Activated naive CD4-positive, alpha-beta T cell treated with anti-CD3 and anti-CD28 coated beads, Interleukin-2, amount 50 U/mL, for 16 hours (primary cell): ENCODE data around the gene AREG.

Experiments
- DNase-seq: peaks from one replicate; pipeline ENCODE4 v3.0.0-alpha.2; 2020

Gene AREG

GRCh38 chr4:74433541-74434172, 11.3 kb upstream of the AREG start:
- DNase-seq, result no peak

- no peak for DNase-seq
These were observed 9.6 kb upstream of the AREG start for GRCh38 chr4:74435296-74435695.

- no peak for DNase-seq
These were observed 7.1 kb upstream of the AREG start for GRCh38 chr4:74437866-74438265.

GRCh38 chr4:74438661-74439060, 6.3 kb upstream of the AREG start:
- no peak for DNase-seq

GRCh38 chr4:74439952-74440351, 5.0 kb upstream of the AREG start:
- DNase-seq, result no peak

- no peak for DNase-seq
These were observed 4.6 kb upstream of the AREG start for GRCh38 chr4:74440356-74440755.

GRCh38 chr4:74441744-74442143, 3.2 kb upstream of the AREG start:
- no peak for DNase-seq

- no peak for DNase-seq
These were observed 1.4 kb downstream of the AREG start for GRCh38 chr4:74446193-74446868.

GRCh38 chr4:74446896-74447295, 2.0 kb downstream of the AREG start:
- no peak for DNase-seq

- DNase-seq, result no peak
These were observed 2.8 kb downstream of the AREG start for GRCh38 chr4:74447636-74448233.

GRCh38 chr4:74449571-74450297, 4.8 kb downstream of the AREG start:
- no peak for DNase-seq

GRCh38 chr4:74450298-74450683, 5.4 kb downstream of the AREG start:
- no peak for DNase-seq

GRCh38 chr4:74451214-74451661, 6.3 kb downstream of the AREG start:
- no peak for DNase-seq

GRCh38 chr4:74453037-74453635, 8.2 kb downstream of the AREG start:
- DNase-seq, result no peak

GRCh38 chr4:74453829-74454742, 9.2 kb downstream of the AREG start:
- DNase-seq, result no peak

GRCh38 chr4:74455361-74456055, 10.6 kb downstream of the AREG start:
- no peak for DNase-seq

- no peak for DNase-seq
These were observed 11.3 kb downstream of the AREG start for GRCh38 chr4:74456056-74456744.

- no peak for DNase-seq
These were observed 12.0 kb downstream of the AREG start for GRCh38 chr4:74456849-74457395.

- no peak for DNase-seq
These were observed 15.9 kb downstream of the AREG start for GRCh38 chr4:74460833-74461232.

GRCh38 chr4:74463123-74463522, 18.2 kb downstream of the AREG start:
- DNase-seq, result no peak

- DNase-seq, result no peak
These were observed 19.4 kb downstream of the AREG start for GRCh38 chr4:74464291-74464690.
